Heart right ventricle (tissue), 16 donors: ENCODE data around the gene IL1RAPL2. TPM values are rescaled to one million over a fixed set of nuclear protein-coding genes. Genes with fewer than 3 reads are reported as not detected.

ENCODE experiments used
- ATAC-seq, 8 donors: fragments of 200-7000 bp; cut with Tn5 transposase; one replicate each; pipeline ENCODE4 v1.9.1; 2020; ENCODE audit warnings: mild to moderate bottlenecking in 8 of 8, moderate library complexity in 8 of 8, moderate number of reproducible peaks in 1 of 8
- DNase-seq, 2 donors: peaks; one replicate each; pipeline ENCODE4 v3.0.0-alpha.2; 2020
- H3K27ac ChIP-seq, 10 donors: fragments of 200-600 bp; sonication (generic) in 2 of 10; one replicate each; pipeline versions ENCODE4 v1.5.0 to v1.8.0; 2020 to 2022; ENCODE audit warnings: mild to moderate bottlenecking in 3 of 10
- H3K27me3 ChIP-seq, 7 donors: fragments of 200-600 bp; one replicate each; pipeline ENCODE4 v1.8.0; 2021 to 2022; ENCODE audit warnings: mild to moderate bottlenecking in 2 of 7
- H3K36me3 ChIP-seq, 9 donors: fragments of 200-600 bp; sonication (generic) in 1 of 9; one replicate each; pipeline versions ENCODE4 v1.5.0 to v1.8.0; 2020 to 2022; ENCODE audit warnings: mild to moderate bottlenecking in 2 of 9
- H3K4me1 ChIP-seq, 9 donors: fragments of 200-600 bp; sonication (generic) in 1 of 9; one replicate each; pipeline versions ENCODE4 v1.5.0 to v1.8.0; 2020 to 2022; ENCODE audit warnings: mild to moderate bottlenecking in 4 of 9
- H3K4me3 ChIP-seq, 10 donors: fragments of 200-600 bp; sonication (generic) in 2 of 10; one replicate each; pipeline versions ENCODE4 v1.5.0 to v1.8.0; 2020 to 2022; ENCODE audit warnings: mild to moderate bottlenecking in 7 of 10, moderate library complexity in 2 of 10
- H3K9me3 ChIP-seq, 11 donors: fragments of 200-600 bp in 10 of 11; sonication (generic) in 2 of 11; one replicate each; pipeline versions ENCODE4 v1.5.0 to v1.8.0; 2013 to 2022; ENCODE audit warnings: mild to moderate bottlenecking in 2 of 11, control low read depth in 1 of 11, moderate library complexity in 1 of 11
- CTCF ChIP-seq, 9 donors: fragments of 200-600 bp; sonication (generic) in 2 of 9; IDR thresholded peaks; one replicate each; pipeline versions ENCODE4 v1.5.0 to v1.8.0; 2021 to 2022; ENCODE audit warnings: antibody characterized with exemption in 9 of 9, mild to moderate bottlenecking in 5 of 9, moderate library complexity in 1 of 9
- WGBS, 2 donors: extraction: QIAGEN DNeasy Blood & Tissue Kit; methylation state at CpG; one replicate each; pipeline ENCODE4 v1.1.7; 2013; ENCODE audit warnings: inconsistent platforms in 1 of 2; 5-methylcytosine and 5-hydroxymethylcytosine counted together
- intact Hi-C, 10 donors: fragments of 100-400 bp; cut with DNase I; formaldehyde crosslinking; loops; one replicate each; pipeline versions ENCODE4 v1.11.1 to v1.14.2; 2022
- polyA plus RNA-seq, 2 donors: library from polyadenylated mRNA; stranded (reverse); fragments of 200-250 nt; gene quantifications; one replicate each; pipeline ENCODE4 v1.2.3, GENCODE V29; 2013
- total RNA-seq, 10 donors: library from RNA; stranded (reverse); fragmentation: NEBNext Ultra II Directional in 3 of 10; extraction: Animal tissue kit (Norgen Biotek cat#: 25700) in 3 of 10; gene quantifications; one replicate each; pipeline versions ENCODE4 v1.2.1 to v1.2.4, GENCODE V29; 2021 to 2023
- donor health status: Arrhythmogenic right ventricular cardiomyopathy.
- donor health status: ischemic (EF 13 %, LVEDD 7.1; RV severe dilation, severe dysfunction).
- donor health status: healthy with polysubstance abuse.
- donor health status: DM: no; HTN: yes; CAD: no.
- donor health status: DM: no; HTN: no; CAD: no.
- donor health status: ischemic (EF 25% LVEDD 6.9; RV normal size, moderate dysfunction).
- donor health status: ischemic (EF 25% LVEDD 5.7; RV mildly dilated, moderate dysfunction).
- donor health status: healthy.
- donor health status: DM: yes; HTN: yes; CAD: no.
- donor health status: Ischemic cardiomyopathy.
- donor health status: ischemic (EF 35%, LVEDD 5.7; RV mildly dilated, moderate dysfunction).
- donor health status: nonischemic (EF 11% LVEDD 7.7; RV severe dilation, severe dysfunction).
- donor health status: DM: yes; HTN: yes; CAD: no.
- donor health status: PGD.
- donor health status: ischemic (EF 29% LVEDD 5.4; RV normal size, mild dysfunction).
- donor health status: nonischemic (EF 23%, LVEDD 6.1; RV moderate dilation, normal function).

IL1RAPL2 gene
- total and polyA plus RNA-seq, 12 donors = 0.01 TPM; not detected in 11

- Histone ChIP-seq H3K27me3 (peaks cover 0 to 21% (median 0%) of the 10 kb centered on the region in 7 donors), H3K27ac (no peak overlapping the region), H3K9me3 (no peaks in the 10 kb centered on the region), H3K4me3 (no peak overlapping the region), H3K36me3 (no peaks in the 10 kb centered on the region), H3K4me1 (no peaks in the 10 kb centered on the region)
- TF ChIP-seq CTCF (IDR thresholded peaks at IDR 0.05) = no peak
- no peak for ATAC-seq
- intact Hi-C loops = no loop called here
- DNase-seq = no peak
- WGBS, 2 donors = 27 to 36% methylated on average over 1 of the region's 1 CpG
Observed at GRCh38 chrX:104696667-104697066, 130.7 kb downstream of the IL1RAPL2 start.

- DNase-seq = no peak
- ATAC-seq = no peak
- intact Hi-C loops = no loop called here
- Histone ChIP-seq H3K27ac (no peak overlapping the region), H3K27me3 (peaks cover 0 to 23% (median 0%) of the 10 kb centered on the region in 7 donors), H3K4me3 (no peak overlapping the region), H3K36me3 (no peaks in the 10 kb centered on the region), H3K9me3 (no peaks in the 10 kb centered on the region), H3K4me1 (no peaks in the 10 kb centered on the region)
- no peak for TF ChIP-seq CTCF (IDR thresholded peaks at IDR 0.05)
Observed at GRCh38 chrX:104697294-104697693, 131.3 kb downstream of the IL1RAPL2 start.

- 70 to 74% methylated on average over 4 of the region's 4 CpGs for WGBS, 2 donors
- H3K27ac ChIP-seq = no peak overlapping the region
- intact Hi-C loops = no loop called here
Observed at GRCh38 chrX:104707042-104707441, 141.0 kb downstream of the IL1RAPL2 start.

GRCh38 chrX:104707572-104707971 is 141.6 kb downstream of the IL1RAPL2 start:
- H3K4me3 ChIP-seq = no peak overlapping the region
- no peak for TF ChIP-seq CTCF (IDR thresholded peaks at IDR 0.05)

More at GRCh38 chrX:104707042-104707441, 141.0 kb downstream of the IL1RAPL2 start:
- Histone ChIP-seq H3K36me3 (no peaks in the 10 kb centered on the region), H3K4me1 (no peaks in the 10 kb centered on the region), H3K27me3 (peaks cover 0 to 25% (median 0%) of the 10 kb centered on the region in 7 donors), H3K9me3 (no peaks in the 10 kb centered on the region), H3K4me3 (no peak overlapping the region)
- DNase-seq = no peak
- no peak for TF ChIP-seq CTCF (IDR thresholded peaks at IDR 0.05)
- no peak for ATAC-seq

More at GRCh38 chrX:104707572-104707971, 141.6 kb downstream of the IL1RAPL2 start:
- DNase-seq = no peak
- no peak overlapping the region for H3K27ac ChIP-seq
- no peaks in the 10 kb centered on the region for H3K4me1 ChIP-seq
- no peaks in the 10 kb centered on the region for H3K36me3 ChIP-seq
- H3K9me3 ChIP-seq = no peaks in the 10 kb centered on the region
- intact Hi-C loops = no loop called here
- ATAC-seq = no peak
- peaks cover 0 to 21% (median 0%) of the 10 kb centered on the region in 7 donors for H3K27me3 ChIP-seq
